RWPE2 (cell line): ENCODE measurements around the gene PLEKHG1.

ENCODE experiments used
- ATAC-seq: fragments of 200-7000 bp; cut with Tn5 transposase; 3 replicates; pipeline ENCODE4 v1.9.1; 2021; ENCODE audit warnings: low read depth
- DNase-seq: peaks from one replicate; pipeline ENCODE4 v3.0.0-alpha.2; 2020; ENCODE audit warnings: low spot score
- H3K27ac ChIP-seq: fragments of 450-650 bp; 2 replicates; pipeline ENCODE4 v1.5.1; 2017; ENCODE audit warnings: mild to moderate bottlenecking; ENCODE audit not compliant: poor library complexity, severe bottlenecking
- H3K27me3 ChIP-seq: fragments of 250-450 bp; sonication (Bioruptor Pico); 2 replicates; pipeline ENCODE4 v1.5.1; 2021; ENCODE audit warnings: mild to moderate bottlenecking, moderate library complexity; ENCODE audit not compliant: insufficient read depth, poor library complexity, severe bottlenecking
- H3K36me3 ChIP-seq: fragments of 250-450 bp; sonication (Bioruptor Pico); 2 replicates; pipeline ENCODE4 v1.5.1; 2020; ENCODE audit warnings: low read depth, mild to moderate bottlenecking, moderate library complexity
- H3K4me1 ChIP-seq: fragments of 250-450 bp; sonication (Bioruptor Pico); 2 replicates; pipeline ENCODE4 v1.5.1; 2021; ENCODE audit warnings: mild to moderate bottlenecking, moderate library complexity; ENCODE audit not compliant: insufficient read depth, poor library complexity, severe bottlenecking
- H3K4me3 ChIP-seq: fragments of 250-450 bp; sonication (Bioruptor Pico); 2 replicates; pipeline ENCODE4 v1.5.1; 2021; ENCODE audit warnings: mild to moderate bottlenecking, moderate library complexity; ENCODE audit not compliant: severe bottlenecking
- H3K9me3 ChIP-seq: fragments of 250-450 bp; sonication (Bioruptor Pico); 2 replicates; pipeline ENCODE4 v1.5.1; 2021; ENCODE audit warnings: mild to moderate bottlenecking, moderate library complexity; ENCODE audit not compliant: severe bottlenecking
- TF ChIP-seq, protein P1 (sequence below): fragments of 450-650 bp; IDR thresholded peaks from one replicate; pipeline ENCODE4 v1.5.1; 2017; ENCODE audit warnings: mild to moderate bottlenecking, moderate library complexity; ENCODE audit not compliant: poor library complexity, severe bottlenecking

The PLEKHG1 gene

DNA sequence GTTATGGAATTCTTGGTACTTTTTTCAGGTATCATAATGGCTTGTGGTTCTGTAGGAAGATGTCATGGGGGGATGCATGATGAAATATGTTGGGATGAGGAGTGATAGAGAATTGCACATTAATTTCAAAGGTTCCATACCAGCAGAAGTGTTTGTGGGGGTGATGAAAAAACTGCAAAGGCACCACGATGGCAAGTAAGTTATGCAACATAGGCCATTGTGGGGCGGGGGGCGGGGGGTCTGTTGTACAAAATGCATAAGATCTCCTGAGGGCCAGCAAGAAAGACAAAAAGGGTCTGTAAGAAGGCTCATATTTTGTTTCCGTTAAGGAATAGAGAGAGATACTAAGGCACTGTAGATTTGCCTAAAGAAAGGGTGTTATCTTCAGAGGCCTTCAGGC is 26.2 kb downstream of the PLEKHG1 start:
- H3K4me1 ChIP-seq: peaks cover 9% of the 10 kb centered on the region

DNA sequence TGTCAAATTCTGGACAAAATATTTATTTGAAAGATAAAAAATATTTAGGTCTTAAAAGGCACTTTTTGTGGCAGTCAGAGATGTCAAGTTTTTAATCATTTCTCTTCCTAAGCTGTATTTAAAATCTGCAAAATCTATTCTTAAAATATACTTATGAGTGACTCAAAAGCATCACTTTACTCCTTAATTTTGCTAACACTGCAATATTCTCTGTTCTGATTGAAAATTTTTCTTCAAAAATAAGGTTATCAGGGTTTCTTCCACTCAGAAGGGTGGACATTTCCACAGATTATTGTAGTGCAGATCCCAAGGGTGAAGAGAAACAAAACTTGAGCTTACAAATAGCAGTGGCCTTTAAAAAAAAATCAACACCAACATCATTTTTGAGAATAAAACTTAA is 27.5 kb downstream of the PLEKHG1 start:
- Histone ChIP-seq H3K27me3 (no peaks in the 10 kb centered on the region), H3K4me3 (no peak overlapping the region), H3K27ac (no peak overlapping the region), H3K9me3 (no peaks in the 10 kb centered on the region), H3K4me1 (peaks cover 9% of the 10 kb centered on the region), H3K36me3 (no peaks in the 10 kb centered on the region)
- TF ChIP-seq, protein P1, sequence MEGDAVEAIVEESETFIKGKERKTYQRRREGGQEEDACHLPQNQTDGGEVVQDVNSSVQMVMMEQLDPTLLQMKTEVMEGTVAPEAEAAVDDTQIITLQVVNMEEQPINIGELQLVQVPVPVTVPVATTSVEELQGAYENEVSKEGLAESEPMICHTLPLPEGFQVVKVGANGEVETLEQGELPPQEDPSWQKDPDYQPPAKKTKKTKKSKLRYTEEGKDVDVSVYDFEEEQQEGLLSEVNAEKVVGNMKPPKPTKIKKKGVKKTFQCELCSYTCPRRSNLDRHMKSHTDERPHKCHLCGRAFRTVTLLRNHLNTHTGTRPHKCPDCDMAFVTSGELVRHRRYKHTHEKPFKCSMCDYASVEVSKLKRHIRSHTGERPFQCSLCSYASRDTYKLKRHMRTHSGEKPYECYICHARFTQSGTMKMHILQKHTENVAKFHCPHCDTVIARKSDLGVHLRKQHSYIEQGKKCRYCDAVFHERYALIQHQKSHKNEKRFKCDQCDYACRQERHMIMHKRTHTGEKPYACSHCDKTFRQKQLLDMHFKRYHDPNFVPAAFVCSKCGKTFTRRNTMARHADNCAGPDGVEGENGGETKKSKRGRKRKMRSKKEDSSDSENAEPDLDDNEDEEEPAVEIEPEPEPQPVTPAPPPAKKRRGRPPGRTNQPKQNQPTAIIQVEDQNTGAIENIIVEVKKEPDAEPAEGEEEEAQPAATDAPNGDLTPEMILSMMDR: no peak
- no peak for DNase-seq
- no peak for ATAC-seq

More for the DNA sequence above, 26.2 kb downstream of the PLEKHG1 start:
- H3K27ac ChIP-seq: no peak overlapping the region
- H3K9me3 ChIP-seq: no peaks in the 10 kb centered on the region
- ATAC-seq (no peak), DNase-seq (no peak)
- H3K4me3 ChIP-seq: no peak overlapping the region
- H3K36me3 ChIP-seq: no peaks in the 10 kb centered on the region
- no peaks in the 10 kb centered on the region for H3K27me3 ChIP-seq
- TF ChIP-seq, protein P1: no peak

DNA sequence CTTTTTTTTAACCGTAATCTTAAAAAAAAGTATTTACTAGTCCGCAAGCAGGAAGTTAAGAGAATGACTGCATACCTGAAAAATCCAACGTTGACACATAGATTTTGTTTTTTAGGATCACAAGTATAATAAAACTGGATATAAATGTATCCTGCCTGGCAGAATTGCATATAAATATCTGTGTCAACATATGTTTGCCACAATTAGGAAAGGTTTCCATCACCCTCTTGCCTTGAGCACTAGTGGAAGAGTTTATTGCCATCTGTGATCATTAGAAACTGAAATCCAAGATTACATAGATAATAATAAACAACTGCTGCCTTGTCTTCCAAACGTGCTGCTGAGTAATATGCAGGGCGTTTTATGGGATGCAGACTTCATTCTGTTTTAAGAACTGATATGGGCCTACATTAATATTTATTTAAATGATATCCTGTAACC is 27.9 kb downstream of the PLEKHG1 start:
- TF ChIP-seq, protein P1: no peak
- no peaks in the 10 kb centered on the region for H3K9me3 ChIP-seq
- DNase-seq (no peak), ATAC-seq (no peak)
- no peaks in the 10 kb centered on the region for H3K36me3 ChIP-seq
- peaks cover 9% of the 10 kb centered on the region for H3K4me1 ChIP-seq
- H3K27ac ChIP-seq: no peak overlapping the region
- no peaks in the 10 kb centered on the region for H3K27me3 ChIP-seq
- H3K4me3 ChIP-seq: no peak overlapping the region

- no peak for ATAC-seq
- TF ChIP-seq, protein P1: no peak
- DNase-seq: no peak
- no peaks in the 10 kb centered on the region for H3K27me3 ChIP-seq
- H3K36me3 ChIP-seq: no peaks in the 10 kb centered on the region
- no peak overlapping the region for H3K4me3 ChIP-seq
- H3K4me1 ChIP-seq: peaks cover 9% of the 10 kb centered on the region
- no peaks in the 10 kb centered on the region for H3K9me3 ChIP-seq
- H3K27ac ChIP-seq: no peak overlapping the region
These were observed 29.2 kb downstream of the PLEKHG1 start for GRCh38 chr6:150628908-150629307.

GRCh38 chr6:150631283-150631983 is 31.7 kb downstream of the PLEKHG1 start:
- Histone ChIP-seq H3K27ac (no peak overlapping the region), H3K27me3 (no peaks in the 10 kb centered on the region), H3K4me1 (peaks cover 9% of the 10 kb centered on the region), H3K4me3 (no peak overlapping the region), H3K36me3 (no peaks in the 10 kb centered on the region), H3K9me3 (no peaks in the 10 kb centered on the region)
- no peak for ATAC-seq
- DNase-seq: no peak
- TF ChIP-seq, protein P1: no peak
